SK-N-SH (cell line): ENCODE measurements around the gene SERTAD2. TPM values are rescaled to one million over a fixed set of nuclear protein-coding genes. Genes with fewer than 3 reads are reported as not detected.

Experiments used
- CTCF ChIA-PET: fragments of 300-600, 350-600 bp; formaldehyde crosslinking; extraction: SDS; loops from one replicate; lab custom pipeline; 2021; lab: Yijun Ruan, JAX
- POLR2A ChIA-PET: fragments of 350-600 bp; sonication (Branson Sonifier 250); formaldehyde crosslinking; extraction: SDS; loops from one replicate; lab custom pipeline; 2020; ENCODE audit warnings: antibody characterized with exemption, inconsistent platforms; lab: Yijun Ruan, JAX
- DNase-seq: peaks from one replicate; pipeline ENCODE4 v3.0.0; 2012
- H2AFZ ChIP-seq: fragments of 200-600 bp; sonication (generic); 2 replicates; pipeline ENCODE4 v1.8.1; 2016; ENCODE audit warnings: antibody characterized with exemption, mild to moderate bottlenecking, low read depth
- H3F3A ChIP-seq: fragments of 200-600 bp; sonication (generic); replicated peaks from 2 replicates; pipeline ENCODE3; 2016; ENCODE audit warnings: antibody characterized with exemption, mild to moderate bottlenecking; ENCODE audit not compliant: insufficient read depth
- H3K27ac ChIP-seq, 2 experiments: fragments of 200-500 bp in 1 of 2; fragments of 200-600 bp in 1 of 2; sonication (Bioruptor generic) in 1 of 2; sonication (generic), shearing (Covaris generic) in 1 of 2; 2 replicates each; pipeline versions ENCODE4 v1.5.1 to v1.6.1; 2014 to 2016; ENCODE audit warnings: low read depth in 2 of 2, inconsistent platforms in 1 of 2, low read length in 1 of 2, mild to moderate bottlenecking in 1 of 2, mixed read lengths in 1 of 2
- H3K27me3 ChIP-seq: fragments of 200-600 bp; sonication (generic), shearing (Covaris generic); 2 replicates; pipeline ENCODE4 v1.6.1; 2016; ENCODE audit warnings: mixed run types; ENCODE audit not compliant: insufficient read depth
- H3K36me3 ChIP-seq, 2 experiments: fragments of 200-500 bp in 1 of 2; fragments of 200-600 bp in 1 of 2; sonication (Bioruptor generic) in 1 of 2; sonication (generic) in 1 of 2; replicated peaks in 1 of 2; 2 replicates each; pipeline versions ENCODE3 to v1.5.1; 2014 to 2016; ENCODE audit warnings: low read length in 1 of 2, mild to moderate bottlenecking in 1 of 2; ENCODE audit not compliant: insufficient read depth in 2 of 2, control insufficient read depth in 1 of 2
- H3K4me1 ChIP-seq, 2 experiments: fragments of 200-500 bp in 1 of 2; fragments of 200-600 bp in 1 of 2; sonication (Bioruptor generic) in 1 of 2; sonication (generic), shearing (Covaris generic) in 1 of 2; 2 replicates each; pipeline versions ENCODE4 v1.5.1 to v1.6.1; 2014 to 2016; ENCODE audit warnings: low read depth in 1 of 2, low read length in 1 of 2, mixed run types in 1 of 2; ENCODE audit not compliant: insufficient read depth in 2 of 2, control insufficient read depth in 1 of 2
- H3K4me2 ChIP-seq: fragments of 200-600 bp; sonication (generic), shearing (Covaris generic); 2 replicates; pipeline ENCODE4 v1.6.1; 2017; ENCODE audit warnings: mixed run types
- H3K4me3 ChIP-seq, 2 experiments: fragments of 200-500 bp in 1 of 2; fragments of 200-600 bp in 1 of 2; sonication (Bioruptor generic) in 1 of 2; sonication (generic), shearing (Covaris generic) in 1 of 2; 2 replicates each; pipeline versions ENCODE4 v1.5.1 to v1.8.1; 2014 to 2016; ENCODE audit warnings: low read depth in 2 of 2, inconsistent platforms in 1 of 2, low read length in 1 of 2, mild to moderate bottlenecking in 1 of 2, mixed read lengths in 1 of 2, moderate library complexity in 1 of 2
- H3K79me2 ChIP-seq: fragments of 200-600 bp; sonication (generic); 2 replicates; pipeline ENCODE4 v1.8.1; 2017; ENCODE audit warnings: mild to moderate bottlenecking; ENCODE audit not compliant: insufficient read depth
- H3K9ac ChIP-seq: fragments of 200-600 bp; sonication (generic); 2 replicates; pipeline ENCODE4 v1.6.1; 2017; ENCODE audit warnings: mixed run types
- H3K9me2 ChIP-seq: fragments of 200-600 bp; sonication (generic); 2 replicates; pipeline ENCODE4 v1.6.1; 2017; ENCODE audit warnings: mixed run types
- H3K9me3 ChIP-seq: fragments of 200-600 bp; sonication (generic); 2 replicates; pipeline ENCODE4 v1.6.1; 2017; ENCODE audit warnings: mixed run types, mild to moderate bottlenecking, moderate library complexity
- H4K20me1 ChIP-seq: fragments of 200-600 bp; sonication (generic); 2 replicates; pipeline ENCODE4 v1.6.1; 2017; ENCODE audit warnings: mild to moderate bottlenecking, mixed run types; ENCODE audit not compliant: insufficient read depth
- CTCF ChIP-seq: fragments of 200-600 bp; sonication (generic); IDR thresholded peaks from 2 replicates; pipeline ENCODE4 v1.6.1; 2017; ENCODE audit warnings: antibody characterized with exemption, mild to moderate bottlenecking, moderate library complexity
- ELF1 ChIP-seq: IDR thresholded peaks from 2 replicates; pipeline ENCODE4 v1.4.0; 2012
- EP300 ChIP-seq, 2 experiments: IDR thresholded peaks; 2 replicates each; pipeline versions ENCODE4 v1.4.0 to v1.6.1; 2012; ENCODE audit warnings: borderline replicate concordance in 1 of 2, low read depth in 1 of 2, low read length in 1 of 2
- EZH2phosphoT487 ChIP-seq: fragments of 200-600 bp; sonication (generic); IDR thresholded peaks from 2 replicates; pipeline ENCODE4 v1.6.1; 2017; ENCODE audit warnings: low read depth, mixed run types, mild to moderate bottlenecking, antibody characterized with exemption, moderate library complexity, borderline replicate concordance
- FOSL2 ChIP-seq: IDR thresholded peaks from 2 replicates; pipeline ENCODE4 v1.4.0; 2012; ENCODE audit warnings: low read depth, mild to moderate bottlenecking, moderate library complexity, borderline replicate concordance
- FOXJ3 ChIP-seq: sonication (generic); formaldehyde crosslinking; IDR thresholded peaks from 2 replicates; pipeline ENCODE4 v1.5.1; 2020; ENCODE audit warnings: mild to moderate bottlenecking, missing genetic modification reagents
- GABPA ChIP-seq: IDR thresholded peaks from 2 replicates; pipeline ENCODE4 v1.4.0; 2012; ENCODE audit warnings: low read depth, mild to moderate bottlenecking
- MEF2A ChIP-seq: IDR thresholded peaks from 2 replicates; pipeline ENCODE4 v1.4.0; 2012; ENCODE audit warnings: low read depth, borderline replicate concordance
- NRF1 ChIP-seq: IDR thresholded peaks from 2 replicates; pipeline ENCODE4 v1.6.1; 2012; ENCODE audit warnings: low read depth, mild to moderate bottlenecking, low read length
- PBX3 ChIP-seq: IDR thresholded peaks from 2 replicates; pipeline ENCODE4; 2012
- POLR2AphosphoS5 ChIP-seq: IDR thresholded peaks from 2 replicates; pipeline ENCODE4 v1.6.1; 2012; ENCODE audit warnings: low read depth, low read length
- RAD21 ChIP-seq: IDR thresholded peaks from 2 replicates; pipeline ENCODE4 v1.6.1; 2012; ENCODE audit warnings: mild to moderate bottlenecking, low read length
- REST ChIP-seq: IDR thresholded peaks from 2 replicates; pipeline ENCODE4 v1.6.1; 2012; ENCODE audit warnings: mild to moderate bottlenecking, low read depth, low read length, moderate library complexity
- RXRA ChIP-seq: IDR thresholded peaks from 2 replicates; pipeline ENCODE4 v1.4.0; 2012; ENCODE audit warnings: low read depth, mild to moderate bottlenecking, borderline replicate concordance
- SIN3A ChIP-seq: IDR thresholded peaks from 2 replicates; pipeline ENCODE4 v1.6.1; 2012; ENCODE audit warnings: low read depth, mild to moderate bottlenecking, low read length, moderate library complexity, borderline replicate concordance
- SMC3 ChIP-seq: IDR thresholded peaks from 2 replicates; pipeline ENCODE4 v1.6.1; 2012; ENCODE audit warnings: low read depth, low read length, improper control_type of control experiment
- TEAD4 ChIP-seq: IDR thresholded peaks from 2 replicates; pipeline ENCODE4 v1.4.0; 2012; ENCODE audit warnings: mild to moderate bottlenecking, borderline replicate concordance; ENCODE audit not compliant: insufficient read depth
- YY1 ChIP-seq: IDR thresholded peaks from 2 replicates; pipeline ENCODE4 v1.4.0; 2012; ENCODE audit warnings: low read depth, mild to moderate bottlenecking
- ZBTB33 ChIP-seq: IDR thresholded peaks from 2 replicates; pipeline ENCODE4 v1.4.0; 2012; ENCODE audit warnings: low read depth, borderline replicate concordance
- WGBS: methylation state at CpG from one replicate; pipeline ENCODE4 v1.1.6; 2017; ENCODE audit warnings: low lambda C conversion rate; 5-methylcytosine and 5-hydroxymethylcytosine counted together
- polyA plus RNA-seq, 3 experiments: library from polyadenylated mRNA; depleted of rRNA; stranded (reverse); fragments of >200 nt; gene quantifications; 2 replicates each; pipeline ENCODE4 v1.2.3, GENCODE V29; 2012

SERTAD2 gene
- polyA plus RNA-seq, 1 of the 3 experiments (the other 2 are of a cell fraction), result 9.1 TPM

GRCh38 chr2:64610316-64610855 is 43.3 kb downstream of the SERTAD2 start:
- Histone ChIP-seq H3K27me3 (no peaks in the 10 kb centered on the region; the same call in 1 of the 2 replicates), H4K20me1 (no peaks in the 10 kb centered on the region), H3K4me2 (no peak overlapping the region), H3K79me2 (no peaks in the 10 kb centered on the region), H3K27ac (no peak overlapping the region), H3K9ac (no peak overlapping the region), H3K36me3 (no peaks in the 10 kb centered on the region), H2AFZ (no peak overlapping the region), H3K9me3 (no peaks in the 10 kb centered on the region), H3K4me3 (no peak overlapping the region), H3K4me1 (no peaks in the 10 kb centered on the region), H3F3A (no peaks in the 10 kb centered on the region), H3K9me2 (no peaks in the 10 kb centered on the region)
- TF ChIP-seq EZH2phosphoT487 (no peak), CTCF (no peak), ELF1 (no peak)
- 94% methylated on average over 6 of the region's 6 CpGs for WGBS
- ChIA-PET CTCF (interaction anchor here (0.7 to 2.1 kb wide), 2 partner anchors 23 to 279 kb away, joined by 3 to 4 read pairs; no protein-coding TSS in a partner anchor), POLR2A (no interaction called here)
- DNase-seq, result no peak

GRCh38 chr2:64609942-64610281 is 43.8 kb downstream of the SERTAD2 start:
- WGBS, result 75% methylated on average over 3 of the region's 3 CpGs
- Histone ChIP-seq H2AFZ (no peak overlapping the region), H3K9me3 (no peaks in the 10 kb centered on the region), H3K4me1 (no peaks in the 10 kb centered on the region; a peak in 1 of 4 replicates), H3F3A (no peaks in the 10 kb centered on the region), H3K27ac (no peak overlapping the region), H3K27me3 (no peaks in the 10 kb centered on the region; the same call in 1 of the 2 replicates), H3K36me3 (no peaks in the 10 kb centered on the region), H3K9me2 (no peaks in the 10 kb centered on the region), H3K4me3 (no peak overlapping the region), H3K79me2 (no peaks in the 10 kb centered on the region), H3K4me2 (no peak overlapping the region), H3K9ac (no peak overlapping the region), H4K20me1 (no peaks in the 10 kb centered on the region)
- TF ChIP-seq SMC3 (no peak), FOXJ3 (CRISPR knock-in tag) (no peak), YY1 (no peak), REST (no peak), EP300 (IDR thresholded peaks at IDR 0.05; ENCODE audit: borderline replicate concordance in 1 of 2, low read depth in 1 of 2, low read length in 1 of 2) (no peak), NRF1 (no peak), RXRA (no peak), ZBTB33 (no peak), TEAD4 (no peak), FOSL2 (no peak), GABPA (no peak), POLR2AphosphoS5 (no peak), PBX3 (no peak), SIN3A (no peak), RAD21 (no peak), MEF2A (no peak)
- DNase-seq, result no peak
- POLR2A ChIA-PET, result no interaction called here
- CTCF ChIA-PET, result interaction anchor here (3.7 kb wide), 1 partner anchor 8 kb away, joined by 20 read pairs; no protein-coding TSS in a partner anchor
